GM21723 (cell line): ENCODE results near the gene PRKCZ.
A peak's percentile ranks its signal among the peaks of the same experiment; 100 is the strongest.
"Not testable (repeated sequence)": the region's sequence is repeated elsewhere in the genome, so short reads cannot be mapped to it uniquely, and the experiment has no call there.

ENCODE experiments used
- ATAC-seq: cut with Tn5 transposase; IDR thresholded peaks from one replicate; pipeline ENCODE4 v1.9.1; 2021; ENCODE audit warnings: mild to moderate bottlenecking, moderate library complexity; ENCODE audit not compliant: unreplicated experiment

PRKCZ gene

GRCh38 chr1:2130156-2130555 lies 79.9 kb downstream of the PRKCZ start:
- no peak for ATAC-seq

DNA sequence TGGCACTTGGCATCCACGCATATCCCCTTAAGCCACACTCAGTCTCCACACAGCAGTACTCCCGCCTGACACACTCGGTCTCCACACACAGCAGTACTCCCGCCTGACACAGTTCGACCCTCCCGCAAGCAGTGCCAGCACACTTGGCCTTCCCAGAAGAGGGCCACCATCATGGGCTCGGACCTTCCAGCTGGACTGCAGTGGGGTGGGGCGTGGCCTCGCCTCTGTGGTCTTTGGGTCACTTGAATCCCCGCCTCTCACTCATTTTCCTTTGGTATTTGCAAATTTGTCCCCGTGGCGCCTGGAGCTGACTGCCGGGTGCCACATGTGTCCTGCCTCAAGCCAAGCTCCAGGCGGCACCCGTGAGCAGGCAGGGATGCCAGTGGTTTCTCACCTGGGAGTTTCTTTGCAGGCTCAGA lies 80.7 kb downstream of the PRKCZ start:
- no peak for ATAC-seq

DNA sequence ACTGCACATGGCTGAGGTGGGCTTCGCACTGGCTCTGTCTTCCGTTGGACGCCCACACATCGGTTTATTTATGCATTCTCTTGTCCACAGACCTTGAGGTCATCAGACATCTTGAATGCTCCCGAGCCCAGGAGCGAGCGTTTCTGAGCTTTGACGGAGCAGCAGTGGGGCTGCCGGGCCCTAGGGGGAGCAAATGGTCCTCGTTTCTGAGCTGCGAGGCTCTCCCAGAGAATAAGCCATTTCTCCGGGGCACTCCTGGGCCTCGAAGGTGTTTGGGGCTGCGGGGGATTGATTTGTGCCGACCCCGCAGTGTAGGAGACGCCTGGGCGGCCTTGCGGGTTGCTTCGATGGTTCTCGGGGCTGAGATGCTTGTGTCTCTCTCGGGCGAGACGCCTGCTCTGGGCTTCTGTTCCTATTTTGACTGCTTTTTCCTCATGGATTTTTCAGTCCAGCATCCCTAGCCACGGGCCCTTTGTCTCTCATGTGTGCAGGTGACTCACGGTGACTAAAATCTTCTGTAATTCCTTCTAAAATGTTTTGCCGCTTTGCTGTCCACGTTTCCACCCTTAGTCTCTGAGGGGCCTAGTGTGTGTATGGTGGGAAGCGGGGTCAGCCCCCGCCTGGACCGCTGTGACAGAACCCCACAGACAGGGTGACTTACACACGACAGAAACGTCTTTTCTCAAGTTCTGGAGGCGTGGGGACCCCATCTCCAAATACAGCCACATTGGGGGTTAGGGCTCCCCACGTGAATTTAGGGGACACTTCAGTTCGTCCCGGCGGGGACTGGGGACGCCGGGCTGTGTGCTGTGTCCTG lies 82.2 kb downstream of the PRKCZ start:
- no peak for ATAC-seq

- peak; percentile 88 for ATAC-seq
Measured at GRCh38 chr1:2133039-2133878, 83.0 kb downstream of the PRKCZ start.

- ATAC-seq, result no peak
Measured at GRCh38 chr1:2133879-2134215, 83.6 kb downstream of the PRKCZ start.

DNA sequence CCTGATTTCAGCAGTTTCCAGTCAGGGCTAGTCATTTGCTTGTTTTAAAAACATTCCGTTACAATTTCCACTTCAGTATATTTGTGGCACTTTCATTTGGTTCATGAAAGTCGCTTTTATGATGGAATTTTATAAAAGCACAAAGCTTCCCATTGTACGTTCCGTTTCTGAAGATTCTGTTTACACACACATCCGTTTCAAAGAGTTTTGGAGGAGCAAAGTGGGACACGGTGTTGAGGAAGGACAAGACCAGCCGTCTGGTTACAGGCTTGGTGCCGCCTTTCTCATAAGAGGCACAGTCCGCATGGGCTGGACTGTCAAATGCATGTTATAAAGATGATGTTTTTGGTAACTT lies 84.0 kb downstream of the PRKCZ start:
- no peak for ATAC-seq

- no peak for ATAC-seq
Measured at GRCh38 chr1:2134621-2135307, 84.6 kb downstream of the PRKCZ start.

DNA sequence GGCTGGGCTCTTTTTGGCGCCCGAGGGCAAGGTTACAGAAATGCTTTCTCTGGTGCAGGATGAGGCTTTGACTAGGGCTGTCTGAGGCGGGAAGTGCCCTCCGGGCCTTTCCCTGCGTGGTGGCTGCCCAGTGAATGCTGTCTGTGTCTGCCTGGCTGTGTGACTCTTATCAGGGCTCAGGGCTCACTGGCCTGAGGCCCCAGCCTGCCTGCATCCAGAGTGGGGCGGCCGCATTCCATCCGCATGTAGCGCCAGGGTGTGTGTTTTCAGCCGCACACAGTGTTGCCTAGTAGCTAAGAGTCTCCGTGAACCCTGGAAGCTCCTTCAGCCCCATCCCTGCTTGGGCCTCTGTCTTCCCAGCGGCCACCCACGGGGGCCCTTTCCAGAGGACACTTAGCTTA lies 85.2 kb downstream of the PRKCZ start:
- no peak for ATAC-seq

DNA sequence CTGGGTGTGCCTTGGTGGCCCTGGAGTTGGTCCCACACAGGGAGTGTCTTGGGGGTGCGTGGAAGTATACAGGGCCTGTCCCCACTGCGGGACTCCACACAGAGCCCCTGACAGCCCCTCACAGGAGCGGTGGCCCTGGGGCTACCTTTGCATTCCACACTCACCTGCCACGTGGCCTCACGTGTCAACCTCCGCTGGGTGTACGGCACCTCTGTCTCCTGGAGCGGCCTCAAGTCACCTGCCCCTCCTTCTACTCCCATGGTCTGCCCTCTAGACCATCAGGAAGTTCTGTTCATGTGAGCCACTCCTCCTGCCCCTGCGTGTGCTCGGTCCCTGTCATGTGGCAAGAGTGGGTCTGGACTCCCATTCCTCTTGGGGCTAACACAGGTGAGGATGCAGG lies 85.7 kb downstream of the PRKCZ start:
- no peak for ATAC-seq

- no peak for ATAC-seq
Measured at GRCh38 chr1:2136386-2137235, 86.4 kb downstream of the PRKCZ start.

- no peak for ATAC-seq
Measured at GRCh38 chr1:2137257-2138121, 87.3 kb downstream of the PRKCZ start.

- not testable (repeated sequence) for ATAC-seq
Measured at GRCh38 chr1:2139156-2139555, 88.9 kb downstream of the PRKCZ start.

DNA sequence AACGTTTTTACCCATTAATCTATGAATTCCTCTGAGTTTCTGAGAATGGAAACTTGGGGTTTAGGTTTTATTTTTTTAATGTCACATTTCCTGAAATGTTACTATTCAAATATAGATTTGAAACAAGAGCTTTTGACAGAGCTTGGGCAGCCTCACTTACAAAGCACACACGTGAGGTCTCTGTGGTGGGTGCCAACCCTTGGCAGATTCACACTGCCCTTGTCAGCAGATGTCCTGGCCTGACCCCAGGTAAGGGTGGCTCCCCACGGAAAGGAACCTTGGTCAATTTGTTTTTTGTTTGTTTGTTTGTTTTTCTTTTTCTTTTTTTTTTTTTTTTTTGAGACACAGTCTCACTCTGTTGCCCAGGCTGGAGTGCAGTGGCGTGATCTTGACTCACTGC lies 90.8 kb downstream of the PRKCZ start:
- ATAC-seq, result no peak

DNA sequence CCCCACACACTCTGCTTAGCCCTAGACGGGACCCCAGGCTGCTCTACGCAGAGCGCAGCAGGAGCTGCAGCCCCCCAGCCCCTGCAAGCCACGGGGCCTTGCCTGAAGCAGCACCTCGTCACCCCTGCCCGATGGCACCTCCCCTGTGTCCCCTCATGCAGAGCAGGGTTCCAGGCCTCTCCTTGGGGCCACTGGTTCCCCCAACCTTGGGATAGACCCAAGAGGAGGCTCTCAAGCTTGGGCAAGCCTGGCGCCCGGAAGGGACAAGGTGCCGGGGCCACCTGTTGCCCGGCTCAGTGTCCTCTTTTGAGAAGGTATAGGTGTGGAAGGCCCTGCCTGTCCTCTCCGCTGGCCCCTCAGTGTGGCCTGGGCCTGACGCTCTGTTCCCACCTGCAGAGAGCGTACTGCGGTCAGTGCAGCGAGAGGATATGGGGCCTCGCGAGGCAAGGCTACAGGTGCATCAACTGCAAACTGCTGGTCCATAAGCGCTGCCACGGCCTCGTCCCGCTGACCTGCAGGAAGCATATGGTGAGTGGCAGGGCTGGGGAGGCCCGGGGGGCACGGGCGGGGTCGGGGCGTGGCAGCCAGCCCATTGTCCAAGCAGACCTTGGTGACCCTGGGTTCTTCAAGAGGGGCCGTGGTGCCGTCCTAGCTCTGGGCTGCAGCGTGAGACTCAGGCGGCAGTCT lies 93.7 kb downstream of the PRKCZ start:
- ATAC-seq, result no peak

GRCh38 chr1:2144501-2145090 lies 94.4 kb downstream of the PRKCZ start:
- no peak for ATAC-seq

- no peak for ATAC-seq
Measured at GRCh38 chr1:2145946-2146835, 96.0 kb downstream of the PRKCZ start.

DNA sequence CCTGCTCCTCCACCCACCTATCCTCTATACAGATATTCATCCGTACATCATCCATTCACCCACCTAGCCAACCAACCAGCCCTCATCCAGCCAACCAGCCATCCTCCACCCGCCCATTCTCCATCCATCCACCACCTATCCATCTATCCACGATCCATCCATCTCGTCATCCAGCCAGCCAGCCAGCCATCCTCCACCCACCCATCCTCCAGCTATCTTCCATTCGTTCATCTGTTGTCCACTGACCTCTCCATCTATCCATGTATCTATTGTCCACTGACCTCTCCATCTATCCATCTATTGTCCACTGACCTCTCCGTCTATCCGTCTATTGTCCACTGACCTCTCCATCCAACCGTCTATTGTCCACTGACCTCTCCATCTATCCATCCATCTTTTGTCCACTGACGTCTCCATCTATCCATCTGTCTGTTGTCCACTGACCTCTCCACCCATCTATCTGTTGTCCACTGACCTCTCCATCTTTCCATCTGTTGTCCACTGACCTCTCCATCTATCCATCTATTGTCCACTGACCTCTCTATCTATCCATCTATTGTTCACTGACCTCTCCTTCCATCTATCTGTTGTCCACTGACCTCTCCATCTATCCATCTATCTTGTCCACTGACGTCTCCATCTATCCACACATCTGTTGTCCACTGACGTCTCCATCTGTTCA lies 96.8 kb downstream of the PRKCZ start:
- no peak for ATAC-seq
